Activated T-helper 1 cell treated with Interleukin-2 at 50 U/mL for 16 hours (primary cell): ENCODE results near the gene GPR137C.

Experiments
- DNase-seq: peaks from one replicate; pipeline ENCODE4 v3.0.0-alpha.2; 2020; ENCODE audit warnings: low read depth

GPR137C gene

GRCh38 chr14:52552063-52552988 is at the start of gene GPR137C, which contains the start of gene TXNDC16:
GPR137C (plus strand) TSS chr14:52552836; CDS start chr14:52553148, 312 bp downstream.
TXNDC16 (minus strand) TSS chr14:52552505; CDS start chr14:52543557, 8,948 bp downstream.
- DNase-seq: peak; percentile 98

- no peak for DNase-seq
These were observed 39.4 kb upstream of the GPR137C start for GRCh38 chr14:52513249-52513648.

GRCh38 chr14:52514046-52514811 is 38.4 kb upstream of the GPR137C start:
- DNase-seq: no peak

GRCh38 chr14:52522033-52522432 is 30.6 kb upstream of the GPR137C start:
- DNase-seq: no peak

- no peak for DNase-seq
These were observed 29.9 kb upstream of the GPR137C start for GRCh38 chr14:52522581-52523345.

GRCh38 chr14:52527052-52527451 is 25.6 kb upstream of the GPR137C start:
- DNase-seq: no peak

GRCh38 chr14:52531481-52531880 is 21.2 kb upstream of the GPR137C start:
- DNase-seq: no peak

GRCh38 chr14:52536269-52536668 is 16.4 kb upstream of the GPR137C start:
- no peak for DNase-seq

GRCh38 chr14:52538623-52539022 is 14.0 kb upstream of the GPR137C start:
- DNase-seq: no peak

- DNase-seq: no peak
These were observed 6.9 kb upstream of the GPR137C start for GRCh38 chr14:52545584-52546317.

GRCh38 chr14:52546318-52546670 is 6.3 kb upstream of the GPR137C start:
- no peak for DNase-seq

- no peak for DNase-seq
These were observed 5.6 kb upstream of the GPR137C start for GRCh38 chr14:52547027-52547426.

- no peak for DNase-seq
These were observed 5.1 kb upstream of the GPR137C start for GRCh38 chr14:52547526-52547925.

GRCh38 chr14:52550661-52551060 is 2.0 kb upstream of the GPR137C start:
- no peak for DNase-seq

GRCh38 chr14:52551205-52551604 is 1.4 kb upstream of the GPR137C start:
- DNase-seq: no peak

- DNase-seq: no peak
These were observed 957 bp upstream of the GPR137C start for GRCh38 chr14:52551696-52552062.

- DNase-seq: peak; percentile 24
These were observed 500 bp downstream of the GPR137C start for GRCh38 chr14:52553002-52553670.

- DNase-seq: peak; percentile 73
These were observed 1.3 kb downstream of the GPR137C start for GRCh38 chr14:52553671-52554575.

GRCh38 chr14:52558688-52559087 is 6.1 kb downstream of the GPR137C start:
- no peak for DNase-seq

- no peak for DNase-seq
These were observed 10.5 kb downstream of the GPR137C start for GRCh38 chr14:52563120-52563519.
